GM21367 (cell line): ENCODE measurements around the gene PRKCZ.
A peak's percentile ranks its signal among the peaks of the same experiment; 100 is the strongest.
"Not testable (repeated sequence)": the region's sequence is repeated elsewhere in the genome, so short reads cannot be mapped to it uniquely, and the experiment has no call there.

Experiments used
- ATAC-seq: cut with Tn5 transposase; IDR thresholded peaks from one replicate; pipeline ENCODE4 v1.9.1; 2021; ENCODE audit not compliant: unreplicated experiment

Gene PRKCZ

DNA sequence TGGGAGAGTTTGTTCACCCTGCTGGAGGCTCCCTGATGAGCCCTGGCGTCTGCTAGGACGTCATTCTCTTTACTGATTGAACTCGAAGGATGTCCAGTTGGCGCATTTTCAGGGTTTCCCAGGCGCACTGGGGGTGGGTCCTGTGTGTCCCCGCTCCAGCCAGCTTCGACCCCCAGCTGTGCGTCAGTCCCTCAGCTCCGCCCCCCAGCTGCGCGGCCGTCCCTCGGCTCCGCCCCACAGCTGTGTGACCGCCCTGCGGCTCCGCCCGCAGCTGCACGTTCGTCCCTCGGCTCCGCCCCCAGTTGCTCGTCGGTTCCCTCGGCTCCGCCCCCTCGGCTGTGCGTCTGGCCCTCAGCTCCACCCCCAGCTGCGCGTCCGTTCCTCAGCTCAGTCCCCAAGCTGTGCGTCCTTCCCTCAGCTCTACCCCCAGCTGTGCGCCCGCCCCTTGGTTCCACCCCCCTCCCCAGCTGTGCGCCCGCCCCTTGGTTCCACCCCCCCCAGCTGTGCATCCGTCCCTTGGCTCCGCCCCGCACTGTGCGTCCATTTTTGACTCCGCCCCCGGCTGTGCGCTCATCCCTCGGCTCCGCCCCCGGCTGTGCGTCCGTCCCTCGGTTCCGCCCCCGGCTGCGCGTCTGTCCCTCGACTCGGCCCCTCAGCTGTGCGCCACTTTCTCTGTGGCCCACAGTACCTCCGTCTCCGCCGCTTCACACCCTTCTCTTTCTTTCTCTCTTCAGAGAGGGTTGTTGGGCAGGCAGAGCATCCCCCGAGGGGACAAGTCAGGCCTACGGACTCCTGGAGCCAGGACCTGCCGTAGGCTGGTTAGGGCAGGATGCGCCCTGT lies 83.0 kb downstream of the PRKCZ start:
- ATAC-seq = peak; percentile 88

DNA sequence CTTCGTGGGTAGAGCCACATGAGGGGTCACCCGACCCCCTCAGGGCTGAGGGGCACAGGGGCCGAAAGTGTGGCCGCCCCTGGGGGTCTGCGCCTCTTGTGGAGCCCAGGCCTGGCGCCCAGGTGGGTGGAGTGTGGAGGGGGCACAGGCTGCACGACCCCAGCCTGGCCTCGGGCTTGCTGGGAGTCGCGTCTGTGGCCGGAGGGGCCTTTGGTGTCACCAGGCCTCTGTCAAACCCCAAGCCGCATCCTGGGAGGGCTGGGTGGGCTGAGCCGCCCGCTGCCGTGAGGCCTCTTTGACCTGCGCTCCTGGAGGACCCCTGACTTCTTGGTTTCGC lies 83.6 kb downstream of the PRKCZ start:
- ATAC-seq = no peak

DNA sequence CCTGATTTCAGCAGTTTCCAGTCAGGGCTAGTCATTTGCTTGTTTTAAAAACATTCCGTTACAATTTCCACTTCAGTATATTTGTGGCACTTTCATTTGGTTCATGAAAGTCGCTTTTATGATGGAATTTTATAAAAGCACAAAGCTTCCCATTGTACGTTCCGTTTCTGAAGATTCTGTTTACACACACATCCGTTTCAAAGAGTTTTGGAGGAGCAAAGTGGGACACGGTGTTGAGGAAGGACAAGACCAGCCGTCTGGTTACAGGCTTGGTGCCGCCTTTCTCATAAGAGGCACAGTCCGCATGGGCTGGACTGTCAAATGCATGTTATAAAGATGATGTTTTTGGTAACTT lies 84.0 kb downstream of the PRKCZ start:
- ATAC-seq = no peak

DNA sequence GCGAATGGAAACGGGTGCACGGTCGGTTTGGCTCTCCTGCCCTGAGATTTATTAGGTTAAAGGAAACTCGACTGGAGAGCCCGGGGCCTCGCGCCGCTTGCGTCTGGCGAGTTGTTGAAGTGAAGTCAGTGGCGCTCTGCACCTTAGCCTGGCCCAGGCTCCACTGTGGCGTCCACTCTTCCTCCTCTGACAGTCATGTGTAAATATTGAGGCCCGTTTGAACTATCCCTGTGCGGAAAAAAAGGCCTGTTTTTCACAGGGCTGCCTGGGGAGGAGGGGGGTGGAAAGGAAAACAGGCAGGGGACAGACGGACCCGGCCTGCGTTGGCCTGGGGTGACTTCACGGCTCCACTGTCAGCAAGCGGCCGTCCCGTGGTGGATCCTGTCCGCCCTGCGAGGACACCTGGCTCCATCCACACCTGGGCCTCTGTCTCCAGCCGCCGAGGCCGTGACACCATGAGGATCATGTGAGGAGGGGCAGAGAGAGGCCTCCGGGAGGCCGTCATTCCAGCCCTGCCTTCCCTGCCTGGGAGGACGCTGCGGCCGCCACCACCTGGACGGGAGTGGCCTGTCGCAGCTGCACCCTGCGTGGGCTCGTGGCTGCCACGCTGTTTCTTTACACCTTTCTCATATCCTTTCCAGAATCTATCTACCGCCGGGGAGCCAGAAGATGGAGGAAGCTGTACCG lies 84.6 kb downstream of the PRKCZ start:
- no peak for ATAC-seq

DNA sequence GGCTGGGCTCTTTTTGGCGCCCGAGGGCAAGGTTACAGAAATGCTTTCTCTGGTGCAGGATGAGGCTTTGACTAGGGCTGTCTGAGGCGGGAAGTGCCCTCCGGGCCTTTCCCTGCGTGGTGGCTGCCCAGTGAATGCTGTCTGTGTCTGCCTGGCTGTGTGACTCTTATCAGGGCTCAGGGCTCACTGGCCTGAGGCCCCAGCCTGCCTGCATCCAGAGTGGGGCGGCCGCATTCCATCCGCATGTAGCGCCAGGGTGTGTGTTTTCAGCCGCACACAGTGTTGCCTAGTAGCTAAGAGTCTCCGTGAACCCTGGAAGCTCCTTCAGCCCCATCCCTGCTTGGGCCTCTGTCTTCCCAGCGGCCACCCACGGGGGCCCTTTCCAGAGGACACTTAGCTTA lies 85.2 kb downstream of the PRKCZ start:
- ATAC-seq = no peak

DNA sequence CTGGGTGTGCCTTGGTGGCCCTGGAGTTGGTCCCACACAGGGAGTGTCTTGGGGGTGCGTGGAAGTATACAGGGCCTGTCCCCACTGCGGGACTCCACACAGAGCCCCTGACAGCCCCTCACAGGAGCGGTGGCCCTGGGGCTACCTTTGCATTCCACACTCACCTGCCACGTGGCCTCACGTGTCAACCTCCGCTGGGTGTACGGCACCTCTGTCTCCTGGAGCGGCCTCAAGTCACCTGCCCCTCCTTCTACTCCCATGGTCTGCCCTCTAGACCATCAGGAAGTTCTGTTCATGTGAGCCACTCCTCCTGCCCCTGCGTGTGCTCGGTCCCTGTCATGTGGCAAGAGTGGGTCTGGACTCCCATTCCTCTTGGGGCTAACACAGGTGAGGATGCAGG lies 85.7 kb downstream of the PRKCZ start:
- no peak for ATAC-seq

DNA sequence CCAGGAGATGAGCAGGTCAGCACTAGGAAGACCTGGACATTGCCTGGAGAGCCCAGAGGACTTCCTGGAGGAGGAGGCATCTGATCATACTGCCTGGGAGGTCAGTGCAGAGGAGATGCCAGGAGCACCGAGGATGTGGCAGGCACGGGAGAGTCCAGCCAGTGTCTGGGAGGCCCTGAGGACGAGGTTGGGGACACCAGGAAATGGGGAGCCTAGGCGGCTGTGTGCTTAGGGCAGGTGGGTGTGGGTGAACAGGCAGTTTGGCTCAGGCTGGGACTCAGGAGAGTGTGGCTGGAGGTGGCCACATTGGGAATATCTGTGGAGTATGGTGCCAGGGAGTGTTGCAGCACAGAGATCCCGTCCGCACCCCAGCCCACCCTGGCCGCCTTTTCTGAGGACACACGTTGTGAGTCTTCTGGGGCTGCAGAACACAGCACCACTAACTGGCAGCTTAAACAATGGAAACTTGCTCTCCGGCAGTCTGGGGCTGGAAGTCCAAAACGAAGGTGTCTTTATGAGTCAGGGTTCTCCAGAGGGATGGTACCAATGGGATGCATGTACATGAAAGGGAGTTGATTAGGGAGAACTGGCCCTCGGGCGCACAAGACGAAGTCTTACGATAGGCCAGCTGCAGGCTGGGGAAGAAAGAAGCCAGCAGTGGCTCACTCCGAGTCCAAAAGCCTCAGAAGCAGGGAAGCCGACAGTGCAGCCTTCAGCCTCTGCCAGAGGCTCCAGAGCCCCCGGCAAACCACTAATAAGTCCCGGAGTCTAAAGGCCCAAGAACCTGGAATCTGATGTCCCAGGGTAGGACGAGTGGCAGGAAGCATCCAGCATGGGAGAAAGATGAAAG lies 86.4 kb downstream of the PRKCZ start:
- ATAC-seq = no peak

DNA sequence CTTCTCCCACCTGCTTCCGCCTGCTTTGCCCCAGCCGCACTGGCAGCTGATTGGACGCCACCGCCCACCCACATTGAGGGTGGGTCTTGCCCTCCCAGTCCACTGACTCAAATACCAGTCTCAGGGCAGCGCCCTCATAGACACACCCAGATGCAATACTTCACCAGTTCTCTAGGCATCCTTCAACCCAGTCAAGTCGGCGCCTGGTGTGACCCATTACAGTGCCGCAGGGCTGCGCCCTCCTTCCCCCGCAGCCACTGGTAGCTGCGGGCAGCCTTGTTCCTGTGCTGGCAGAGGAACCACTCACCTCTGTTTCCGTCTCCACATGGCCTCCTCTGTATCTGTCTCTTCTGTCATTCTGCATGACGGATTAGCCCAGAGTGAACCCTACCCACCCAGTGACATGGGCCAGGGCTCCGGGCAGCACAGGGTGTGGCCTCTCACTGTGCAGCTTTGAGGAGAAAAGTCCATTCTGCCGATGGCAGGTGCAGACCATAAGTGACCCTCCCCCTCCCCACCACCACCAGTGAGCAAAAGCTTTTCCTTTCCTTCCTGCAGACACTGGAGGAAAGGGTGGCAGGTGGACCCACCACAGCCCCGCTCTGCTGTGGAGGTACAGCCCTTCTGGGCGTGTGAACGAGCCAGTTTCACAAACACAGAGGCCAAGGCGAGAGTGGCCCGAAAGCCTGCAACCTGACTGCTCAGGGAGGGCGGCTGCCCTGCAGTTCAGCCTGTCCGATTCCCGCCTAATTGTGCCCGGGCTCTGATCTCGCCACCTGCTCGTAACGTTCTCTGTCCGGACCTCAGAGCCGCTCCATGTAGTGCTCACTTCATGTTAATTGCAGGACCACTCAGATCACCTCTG lies 87.3 kb downstream of the PRKCZ start:
- ATAC-seq = no peak

DNA sequence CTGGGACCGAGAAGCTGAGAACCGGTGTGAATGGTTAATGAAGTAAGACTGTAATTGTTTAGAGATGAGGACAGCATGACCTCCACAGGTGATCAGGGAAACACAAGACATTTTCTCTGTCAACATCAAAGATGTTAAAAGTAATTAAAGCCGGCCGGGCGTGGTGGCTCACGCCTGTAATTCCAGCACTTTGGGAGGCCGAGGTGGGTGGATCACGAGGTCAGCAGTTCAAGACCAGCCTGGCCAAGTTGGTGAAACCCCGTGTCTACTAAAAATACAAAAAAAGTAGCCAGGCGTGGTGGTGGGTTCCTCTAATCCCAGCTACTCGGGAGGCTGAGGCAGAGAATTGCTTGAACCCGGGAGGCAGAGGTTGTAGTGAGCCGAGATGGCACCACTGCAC lies 88.9 kb downstream of the PRKCZ start:
- not testable (repeated sequence) for ATAC-seq

DNA sequence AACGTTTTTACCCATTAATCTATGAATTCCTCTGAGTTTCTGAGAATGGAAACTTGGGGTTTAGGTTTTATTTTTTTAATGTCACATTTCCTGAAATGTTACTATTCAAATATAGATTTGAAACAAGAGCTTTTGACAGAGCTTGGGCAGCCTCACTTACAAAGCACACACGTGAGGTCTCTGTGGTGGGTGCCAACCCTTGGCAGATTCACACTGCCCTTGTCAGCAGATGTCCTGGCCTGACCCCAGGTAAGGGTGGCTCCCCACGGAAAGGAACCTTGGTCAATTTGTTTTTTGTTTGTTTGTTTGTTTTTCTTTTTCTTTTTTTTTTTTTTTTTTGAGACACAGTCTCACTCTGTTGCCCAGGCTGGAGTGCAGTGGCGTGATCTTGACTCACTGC lies 90.8 kb downstream of the PRKCZ start:
- ATAC-seq = no peak

DNA sequence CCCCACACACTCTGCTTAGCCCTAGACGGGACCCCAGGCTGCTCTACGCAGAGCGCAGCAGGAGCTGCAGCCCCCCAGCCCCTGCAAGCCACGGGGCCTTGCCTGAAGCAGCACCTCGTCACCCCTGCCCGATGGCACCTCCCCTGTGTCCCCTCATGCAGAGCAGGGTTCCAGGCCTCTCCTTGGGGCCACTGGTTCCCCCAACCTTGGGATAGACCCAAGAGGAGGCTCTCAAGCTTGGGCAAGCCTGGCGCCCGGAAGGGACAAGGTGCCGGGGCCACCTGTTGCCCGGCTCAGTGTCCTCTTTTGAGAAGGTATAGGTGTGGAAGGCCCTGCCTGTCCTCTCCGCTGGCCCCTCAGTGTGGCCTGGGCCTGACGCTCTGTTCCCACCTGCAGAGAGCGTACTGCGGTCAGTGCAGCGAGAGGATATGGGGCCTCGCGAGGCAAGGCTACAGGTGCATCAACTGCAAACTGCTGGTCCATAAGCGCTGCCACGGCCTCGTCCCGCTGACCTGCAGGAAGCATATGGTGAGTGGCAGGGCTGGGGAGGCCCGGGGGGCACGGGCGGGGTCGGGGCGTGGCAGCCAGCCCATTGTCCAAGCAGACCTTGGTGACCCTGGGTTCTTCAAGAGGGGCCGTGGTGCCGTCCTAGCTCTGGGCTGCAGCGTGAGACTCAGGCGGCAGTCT lies 93.7 kb downstream of the PRKCZ start:
- no peak for ATAC-seq

DNA sequence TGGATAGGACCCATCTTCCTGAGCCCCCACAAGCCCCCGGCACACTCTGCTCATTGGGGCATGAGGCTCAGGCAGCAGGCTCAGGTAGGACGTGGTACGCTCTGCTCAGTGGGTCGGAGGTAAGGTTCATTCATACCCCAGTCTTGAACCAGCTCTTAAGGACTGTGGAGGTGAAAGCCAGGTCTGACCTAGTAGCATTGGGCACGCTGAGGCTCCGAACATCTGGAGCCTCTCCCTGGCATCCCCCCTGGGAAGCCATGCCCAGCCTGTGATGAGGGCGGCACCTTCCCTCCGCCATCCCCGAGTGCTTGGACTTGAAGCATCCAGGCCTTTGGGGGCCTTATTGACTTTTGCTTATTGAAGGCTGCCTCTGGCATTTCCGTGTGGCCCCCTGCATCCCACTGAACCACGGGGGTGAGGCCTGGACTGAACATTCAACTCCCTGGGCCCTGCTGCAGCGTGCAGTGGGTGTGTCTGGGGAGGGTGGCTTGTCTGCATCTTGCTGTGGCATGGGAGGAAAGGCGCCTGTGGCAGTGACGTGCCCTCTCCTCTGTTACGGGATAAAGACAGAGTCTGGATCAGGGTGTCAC lies 94.4 kb downstream of the PRKCZ start:
- no peak for ATAC-seq

DNA sequence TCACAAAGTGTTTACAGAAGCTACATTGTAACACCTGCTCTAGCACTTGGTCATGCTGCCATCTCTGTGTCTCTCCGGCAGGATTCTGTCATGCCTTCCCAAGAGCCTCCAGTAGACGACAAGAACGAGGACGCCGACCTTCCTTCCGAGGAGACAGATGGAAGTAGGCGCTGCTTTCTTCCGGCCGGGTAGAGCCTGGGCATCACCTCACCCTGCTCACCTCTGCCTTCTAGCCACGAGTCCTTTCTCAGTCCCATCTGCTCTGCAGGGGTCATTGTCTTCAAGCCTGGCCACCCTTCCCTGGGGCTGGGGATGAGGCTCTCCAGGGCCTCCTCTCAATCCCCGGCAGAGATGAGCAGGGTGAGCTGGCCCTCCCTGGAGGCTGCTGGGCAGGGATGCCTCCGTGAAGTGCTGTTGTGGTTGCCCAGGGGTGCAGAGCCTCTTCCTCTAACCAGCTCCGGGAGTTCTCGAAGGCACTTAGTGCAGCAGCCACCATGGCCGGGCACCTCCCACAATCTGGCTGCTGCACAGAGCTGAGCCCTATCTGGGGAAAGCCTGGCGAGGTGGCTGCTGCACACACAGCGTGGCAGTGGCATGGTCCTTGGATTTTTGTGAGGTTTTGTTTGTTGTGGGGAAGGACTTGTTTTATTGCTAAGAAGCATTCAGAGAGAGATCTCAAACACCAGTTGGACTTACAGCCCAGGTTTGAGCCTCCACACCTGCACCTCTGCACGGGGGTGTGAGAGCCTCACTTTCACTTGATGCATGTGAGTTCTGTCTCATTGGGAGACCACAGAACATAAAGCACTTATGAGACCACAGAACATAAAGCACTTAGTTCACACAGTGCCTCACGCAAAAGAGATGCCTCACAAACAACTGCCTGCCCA lies 96.0 kb downstream of the PRKCZ start:
- ATAC-seq = no peak

DNA sequence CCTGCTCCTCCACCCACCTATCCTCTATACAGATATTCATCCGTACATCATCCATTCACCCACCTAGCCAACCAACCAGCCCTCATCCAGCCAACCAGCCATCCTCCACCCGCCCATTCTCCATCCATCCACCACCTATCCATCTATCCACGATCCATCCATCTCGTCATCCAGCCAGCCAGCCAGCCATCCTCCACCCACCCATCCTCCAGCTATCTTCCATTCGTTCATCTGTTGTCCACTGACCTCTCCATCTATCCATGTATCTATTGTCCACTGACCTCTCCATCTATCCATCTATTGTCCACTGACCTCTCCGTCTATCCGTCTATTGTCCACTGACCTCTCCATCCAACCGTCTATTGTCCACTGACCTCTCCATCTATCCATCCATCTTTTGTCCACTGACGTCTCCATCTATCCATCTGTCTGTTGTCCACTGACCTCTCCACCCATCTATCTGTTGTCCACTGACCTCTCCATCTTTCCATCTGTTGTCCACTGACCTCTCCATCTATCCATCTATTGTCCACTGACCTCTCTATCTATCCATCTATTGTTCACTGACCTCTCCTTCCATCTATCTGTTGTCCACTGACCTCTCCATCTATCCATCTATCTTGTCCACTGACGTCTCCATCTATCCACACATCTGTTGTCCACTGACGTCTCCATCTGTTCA lies 96.8 kb downstream of the PRKCZ start:
- ATAC-seq = no peak

DNA sequence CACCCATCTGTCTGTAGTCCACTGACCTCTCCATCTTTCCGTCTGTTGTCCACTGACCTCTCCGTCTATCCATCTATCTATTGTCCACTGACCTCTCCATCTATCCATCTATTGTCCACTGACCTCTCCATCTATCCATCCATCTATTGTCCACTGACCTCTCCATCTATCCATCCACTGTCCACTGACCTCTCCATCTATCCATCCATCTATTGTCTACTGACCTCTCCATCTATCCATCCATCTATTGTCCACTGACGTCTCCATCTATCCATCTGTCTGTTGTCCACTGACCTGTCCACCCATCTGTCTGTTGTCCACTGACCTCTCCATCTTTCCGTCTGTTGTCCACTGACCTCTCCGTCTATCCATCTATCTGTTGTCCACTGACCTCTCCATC lies 97.7 kb downstream of the PRKCZ start:
- not testable (repeated sequence) for ATAC-seq

DNA sequence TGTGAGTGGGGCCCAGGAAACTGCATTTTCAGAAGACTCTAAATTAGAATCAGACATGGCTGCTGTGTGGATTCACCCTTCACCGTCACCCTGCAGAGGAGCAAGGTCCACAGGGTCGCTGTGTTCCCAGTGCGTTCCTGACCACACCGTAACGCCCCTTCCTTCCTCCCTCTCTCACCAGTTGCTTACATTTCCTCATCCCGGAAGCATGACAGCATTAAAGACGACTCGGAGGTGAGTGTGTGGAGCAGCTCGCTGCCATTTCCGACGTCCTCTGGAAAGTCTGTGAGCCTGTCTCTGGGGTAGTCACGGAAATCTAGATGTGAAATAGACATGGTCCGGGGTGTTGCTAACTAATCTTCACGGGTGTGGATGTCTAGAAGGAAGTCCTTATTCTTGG lies 98.5 kb downstream of the PRKCZ start:
- ATAC-seq = no peak

DNA sequence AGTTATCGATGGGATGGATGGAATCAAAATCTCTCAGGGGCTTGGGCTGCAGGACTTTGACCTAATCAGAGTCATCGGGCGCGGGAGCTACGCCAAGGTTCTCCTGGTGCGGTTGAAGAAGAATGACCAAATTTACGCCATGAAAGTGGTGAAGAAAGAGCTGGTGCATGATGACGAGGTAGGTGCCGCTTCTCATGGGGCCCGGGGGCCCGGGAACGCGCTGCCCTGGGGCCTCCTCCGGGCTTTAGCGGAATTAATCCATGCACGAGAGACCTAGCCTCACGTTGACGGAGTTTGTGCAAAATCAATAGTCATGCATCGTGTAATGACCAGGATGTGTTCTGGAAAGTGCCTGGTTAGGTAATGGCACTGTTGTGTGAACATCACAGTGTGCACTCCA lies 100.6 kb downstream of the PRKCZ start:
- no peak for ATAC-seq

DNA sequence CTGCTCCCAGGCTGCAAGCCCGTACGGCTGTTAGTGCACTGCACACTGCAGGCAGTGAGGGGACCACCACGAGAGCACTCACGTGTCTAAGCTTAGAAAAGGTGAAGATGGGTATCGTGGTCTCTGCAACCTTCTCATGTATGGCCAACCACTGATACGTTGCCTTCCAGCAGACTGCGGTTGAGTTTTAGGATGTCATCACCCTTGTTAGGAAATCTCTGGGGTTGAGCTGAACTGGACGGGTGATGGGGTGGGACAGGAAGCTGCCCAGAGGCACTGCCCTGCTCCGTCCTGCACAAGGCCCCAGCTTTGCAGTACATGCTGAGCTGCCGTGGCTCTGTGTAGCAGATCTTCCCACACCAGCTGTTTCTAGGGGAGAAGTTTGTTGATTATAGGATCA lies 101.0 kb downstream of the PRKCZ start:
- ATAC-seq = no peak
